GM12892 (cell line): Measurements from ENCODE around the gene NWD2.

Source experiments
- POLR2A ChIP-seq: IDR thresholded peaks from 2 replicates; pipeline ENCODE4 v1.6.1; 2011; ENCODE audit warnings: low read depth, low read length, control low read depth
- POLR2AphosphoS5 ChIP-seq: IDR thresholded peaks from 2 replicates; pipeline ENCODE4 v1.6.1; 2011; ENCODE audit warnings: low read depth, low read length, control low read depth

GRCh38 chr4:37471971-37472370 lies 227.4 kb downstream of the NWD2 start:
- no peak for TF ChIP-seq POLR2A
- no peak for TF ChIP-seq POLR2AphosphoS5
